ENCODE results near the gene FLT4.
"Not testable (repeated sequence)": the region's sequence is repeated elsewhere in the genome, so short reads cannot be mapped to it uniquely, and the experiment has no call there.

GRCh38 chr5:180655243-180655642 is 5.8 kb upstream of the FLT4 start:
- TF ChIP-seq, protein P1, sequence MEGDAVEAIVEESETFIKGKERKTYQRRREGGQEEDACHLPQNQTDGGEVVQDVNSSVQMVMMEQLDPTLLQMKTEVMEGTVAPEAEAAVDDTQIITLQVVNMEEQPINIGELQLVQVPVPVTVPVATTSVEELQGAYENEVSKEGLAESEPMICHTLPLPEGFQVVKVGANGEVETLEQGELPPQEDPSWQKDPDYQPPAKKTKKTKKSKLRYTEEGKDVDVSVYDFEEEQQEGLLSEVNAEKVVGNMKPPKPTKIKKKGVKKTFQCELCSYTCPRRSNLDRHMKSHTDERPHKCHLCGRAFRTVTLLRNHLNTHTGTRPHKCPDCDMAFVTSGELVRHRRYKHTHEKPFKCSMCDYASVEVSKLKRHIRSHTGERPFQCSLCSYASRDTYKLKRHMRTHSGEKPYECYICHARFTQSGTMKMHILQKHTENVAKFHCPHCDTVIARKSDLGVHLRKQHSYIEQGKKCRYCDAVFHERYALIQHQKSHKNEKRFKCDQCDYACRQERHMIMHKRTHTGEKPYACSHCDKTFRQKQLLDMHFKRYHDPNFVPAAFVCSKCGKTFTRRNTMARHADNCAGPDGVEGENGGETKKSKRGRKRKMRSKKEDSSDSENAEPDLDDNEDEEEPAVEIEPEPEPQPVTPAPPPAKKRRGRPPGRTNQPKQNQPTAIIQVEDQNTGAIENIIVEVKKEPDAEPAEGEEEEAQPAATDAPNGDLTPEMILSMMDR (IDR thresholded peaks at IDR 0.05; ENCODE audit: insufficient read depth, low read depth, low read length) = not testable (repeated sequence)
- not testable (repeated sequence) for TF ChIP-seq EZH2 (IDR thresholded peaks at IDR 0.05; ENCODE audit: insufficient read depth, low read length)

Data from astrocyte (in vitro differentiated cells and primary cell).